ENCODE results near the gene TMEM209.

The TMEM209 gene

GRCh38 chr7:130145424-130146100 lies 59.6 kb downstream of the TMEM209 start:
- in situ Hi-C loops (cut with MboI; ENCODE audit: low pct_unique_long_range_greater_than_20kb, low sequenced_read_pairs, unreplicated experiment) = no loop called here
- DNase-seq (ENCODE audit: low spot score) = no peak
- no peak for TF ChIP-seq CTCF (IDR thresholded peaks at IDR 0.05; ENCODE audit: extremely low read depth, insufficient read depth, missing control alignments)

DNA sequence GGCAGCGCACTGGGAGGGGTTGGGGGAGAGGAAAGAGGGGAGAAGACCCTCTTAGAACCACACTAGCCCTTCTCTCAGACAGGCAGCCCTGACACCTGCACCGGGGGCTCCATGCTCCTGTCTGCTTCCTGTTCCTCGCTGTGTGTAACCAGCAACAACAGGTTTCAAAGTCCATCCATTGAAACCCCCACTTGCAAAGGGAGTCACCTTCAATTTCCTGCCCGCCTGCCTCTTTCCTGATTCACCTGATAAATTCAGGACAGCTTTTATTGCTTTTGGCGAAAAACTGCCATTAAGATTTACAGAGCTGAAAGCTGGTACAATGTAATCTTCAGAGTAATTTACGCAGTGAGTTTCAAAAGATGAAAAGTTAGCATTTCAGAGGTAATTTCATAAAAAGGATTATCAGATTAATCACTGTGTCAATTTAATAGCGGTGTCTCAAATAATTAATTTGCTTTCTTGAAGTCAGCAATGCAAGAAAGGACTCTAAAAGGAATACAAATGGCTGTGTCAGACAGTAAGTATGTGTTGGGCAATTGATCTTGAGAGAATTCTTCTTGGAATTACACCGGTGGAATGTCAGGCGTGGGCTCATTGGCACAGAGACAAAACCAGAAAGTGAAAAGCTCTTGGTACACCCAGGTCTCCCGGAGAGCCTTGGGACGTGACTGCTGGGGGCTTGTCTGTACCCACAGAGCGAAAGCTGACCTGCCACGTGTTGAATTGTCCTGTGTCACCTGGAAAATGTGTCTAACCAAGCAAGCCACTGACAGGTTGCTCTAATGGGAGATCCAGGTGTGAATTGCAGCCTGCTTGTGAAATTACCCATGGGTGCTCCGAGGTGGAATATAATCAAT lies 60.7 kb downstream of the TMEM209 start:
- in situ Hi-C loops (cut with MboI; ENCODE audit: low pct_unique_long_range_greater_than_20kb, low sequenced_read_pairs, unreplicated experiment) = no loop called here
- DNase-seq (ENCODE audit: low spot score) = no peak
- TF ChIP-seq CTCF (IDR thresholded peaks at IDR 0.05; ENCODE audit: extremely low read depth, insufficient read depth, missing control alignments) = no peak

GRCh38 chr7:130143986-130144311 lies 61.3 kb downstream of the TMEM209 start:
- in situ Hi-C loops (cut with MboI; ENCODE audit: low pct_unique_long_range_greater_than_20kb, low sequenced_read_pairs, unreplicated experiment) = no loop called here
- no peak for DNase-seq (ENCODE audit: low spot score)
- no peak for TF ChIP-seq CTCF (IDR thresholded peaks at IDR 0.05; ENCODE audit: extremely low read depth, insufficient read depth, missing control alignments)

DNA sequence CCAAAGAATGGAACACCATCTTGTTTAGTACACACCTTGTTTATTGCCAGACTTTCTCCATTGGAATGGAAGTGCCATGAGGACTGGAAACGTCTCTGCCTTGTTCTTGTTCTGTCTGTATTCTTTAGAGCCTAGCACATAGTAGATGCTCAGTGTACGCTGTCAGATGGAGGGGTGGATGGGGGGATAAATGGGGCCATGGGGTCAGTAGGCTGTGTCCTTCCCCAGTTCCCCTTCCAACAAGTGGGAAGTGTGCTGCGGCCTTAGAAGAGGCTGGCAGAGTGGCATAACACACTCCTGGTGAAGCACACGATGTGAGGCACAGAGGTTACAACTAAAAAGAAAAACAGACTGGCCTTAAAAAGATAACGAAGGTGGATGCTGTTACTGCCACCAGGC lies 61.9 kb downstream of the TMEM209 start:
- TF ChIP-seq CTCF (IDR thresholded peaks at IDR 0.05; ENCODE audit: extremely low read depth, insufficient read depth, missing control alignments) = no peak
- DNase-seq (ENCODE audit: low spot score) = no peak
- in situ Hi-C loops (cut with MboI; ENCODE audit: low pct_unique_long_range_greater_than_20kb, low sequenced_read_pairs, unreplicated experiment) = no loop called here

DNA sequence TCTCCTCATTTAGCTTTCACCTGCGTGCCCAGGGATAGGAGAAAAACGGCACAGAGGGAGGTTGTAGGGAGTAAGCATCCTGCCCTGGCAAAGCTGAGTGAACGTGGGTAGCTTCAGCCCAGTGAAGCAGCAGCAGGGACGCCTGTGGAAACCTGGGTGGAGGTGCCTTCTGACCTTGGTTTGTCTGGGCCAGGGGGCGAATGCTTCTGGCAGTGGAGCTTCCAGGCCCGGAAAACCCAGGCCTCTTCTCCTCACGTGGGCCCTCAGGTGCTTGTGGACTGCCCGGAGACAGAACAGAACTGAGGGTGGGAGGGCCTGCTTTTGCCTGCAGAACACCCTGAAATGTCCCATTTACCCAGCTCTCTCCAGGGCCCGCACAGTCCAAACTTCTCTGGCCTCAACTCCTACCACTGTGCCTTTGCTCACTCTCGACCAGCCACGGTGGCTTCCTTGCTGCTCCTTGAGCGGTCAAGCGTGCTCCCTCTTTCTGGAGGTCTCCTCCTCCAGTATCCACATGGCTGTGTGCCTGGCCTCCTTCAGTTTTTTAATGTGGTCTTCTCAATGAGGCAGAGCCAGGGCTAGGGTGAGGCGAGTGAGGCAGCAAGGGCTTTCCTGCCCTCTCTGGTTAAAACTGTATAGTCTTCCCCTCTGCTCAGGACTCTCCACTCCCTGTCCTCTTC lies 62.4 kb downstream of the TMEM209 start:
- TF ChIP-seq CTCF (IDR thresholded peaks at IDR 0.05; ENCODE audit: extremely low read depth, insufficient read depth, missing control alignments) = no peak
- no peak for DNase-seq (ENCODE audit: low spot score)
- in situ Hi-C loops (cut with MboI; ENCODE audit: low pct_unique_long_range_greater_than_20kb, low sequenced_read_pairs, unreplicated experiment) = no loop called here

DNA sequence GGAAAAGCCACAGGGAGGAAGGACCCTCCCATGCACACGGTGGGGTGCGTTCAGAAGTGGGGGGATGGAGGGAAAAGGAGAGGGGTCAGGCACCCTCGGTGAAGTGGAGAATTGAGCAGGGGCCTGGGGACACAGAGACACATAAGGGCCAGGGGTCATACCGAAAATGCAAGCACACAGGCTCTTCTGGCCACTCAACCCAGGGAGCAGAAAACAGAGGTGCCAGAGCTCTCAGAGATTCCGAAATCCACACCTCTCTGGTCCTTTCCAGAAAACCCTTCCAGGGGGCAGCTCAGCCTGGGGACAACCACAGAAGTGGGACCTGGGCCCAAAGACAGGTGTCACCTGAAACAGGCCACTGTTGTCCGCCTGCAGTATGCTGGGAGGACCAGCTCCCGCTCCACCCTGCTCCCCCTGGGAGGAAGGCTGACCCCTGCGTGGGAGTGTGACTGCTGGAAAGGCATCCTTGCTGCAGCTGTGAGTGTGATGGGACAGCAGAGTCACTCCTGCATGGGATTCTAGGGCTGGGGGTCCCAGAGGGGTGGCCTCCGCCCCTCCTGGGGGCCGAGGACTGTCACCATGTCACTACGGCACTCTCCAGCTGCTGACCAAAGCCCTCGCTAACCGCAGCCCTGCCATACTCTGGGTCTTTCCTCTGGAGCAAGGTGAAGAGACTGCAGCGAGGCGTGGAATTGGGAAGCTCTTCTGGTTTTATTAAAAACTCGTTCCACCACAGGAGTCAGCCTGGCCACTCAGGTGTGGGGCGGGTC lies 63.1 kb downstream of the TMEM209 start:
- in situ Hi-C loops (cut with MboI; ENCODE audit: low pct_unique_long_range_greater_than_20kb, low sequenced_read_pairs, unreplicated experiment) = no loop called here
- DNase-seq (ENCODE audit: low spot score) = no peak
- TF ChIP-seq CTCF (IDR thresholded peaks at IDR 0.05; ENCODE audit: extremely low read depth, insufficient read depth, missing control alignments) = no peak

Measured in GM13977 (cell line).